Measurements from ENCODE around the gene ANKRD24.
"Not testable (repeated sequence)": the region's sequence is repeated elsewhere in the genome, so short reads cannot be mapped to it uniquely, and the experiment has no call there.

ANKRD24 gene

DNA sequence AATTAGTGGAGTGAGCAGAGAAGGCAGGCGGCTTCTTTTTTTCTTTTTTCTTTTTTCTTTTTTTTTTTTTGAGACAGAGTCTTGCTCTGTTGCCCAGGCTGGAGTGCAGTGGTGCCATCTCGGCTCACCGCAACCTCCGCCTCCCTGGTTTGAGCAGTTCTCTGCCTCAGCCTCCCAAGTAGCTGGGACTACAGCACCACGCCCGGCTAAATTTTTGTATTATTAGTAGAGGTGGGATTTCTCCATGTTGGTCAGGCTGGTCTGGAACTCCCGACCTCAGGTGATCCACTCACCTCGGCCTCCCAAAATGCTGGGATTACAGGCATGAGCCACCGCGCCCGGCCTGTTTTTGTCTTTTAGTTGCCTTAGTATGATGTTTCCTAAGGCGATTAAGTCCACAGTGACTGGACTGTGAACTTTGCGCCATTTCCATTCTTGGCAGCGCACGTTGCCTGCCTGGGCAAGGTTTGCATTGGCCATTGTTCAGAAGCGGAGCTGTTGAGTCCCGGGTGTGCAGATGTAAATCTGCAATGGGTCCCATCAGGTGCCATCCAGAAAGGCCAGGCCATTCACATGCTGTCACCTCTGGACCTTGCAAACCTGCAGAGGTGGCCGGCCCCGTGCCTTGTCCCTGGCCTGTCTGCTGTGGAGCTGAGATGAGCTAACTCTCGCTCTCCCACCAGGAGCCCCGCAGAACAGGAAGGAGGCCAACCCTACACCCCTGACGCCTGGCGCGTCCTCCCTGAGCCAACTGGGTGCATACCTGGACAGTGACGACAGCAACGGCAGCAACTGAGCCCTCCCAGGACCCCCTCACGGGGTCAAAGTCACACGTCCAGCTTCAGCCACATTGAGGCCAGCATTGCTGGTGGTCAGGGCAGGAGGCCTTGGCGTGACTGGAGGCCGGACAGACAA lies 85.7 kb downstream of the ANKRD24 start:
- Mint-ChIP-seq H3K36me3 (peaks cover 57 to 71% of the 10 kb centered on the region in 2 donors), H3K27me3 (no peaks in the 10 kb centered on the region), H3K4me3 (no peak overlapping the region), H3K9me3 (no peaks in the 10 kb centered on the region), H3K27ac (peak overlapping the region; percentile 81), H3K4me1 (peaks cover 14 to 35% of the 10 kb centered on the region in 2 donors)
- DNase-seq, result no peak
- no peak for ATAC-seq (replicated peaks)

DNA sequence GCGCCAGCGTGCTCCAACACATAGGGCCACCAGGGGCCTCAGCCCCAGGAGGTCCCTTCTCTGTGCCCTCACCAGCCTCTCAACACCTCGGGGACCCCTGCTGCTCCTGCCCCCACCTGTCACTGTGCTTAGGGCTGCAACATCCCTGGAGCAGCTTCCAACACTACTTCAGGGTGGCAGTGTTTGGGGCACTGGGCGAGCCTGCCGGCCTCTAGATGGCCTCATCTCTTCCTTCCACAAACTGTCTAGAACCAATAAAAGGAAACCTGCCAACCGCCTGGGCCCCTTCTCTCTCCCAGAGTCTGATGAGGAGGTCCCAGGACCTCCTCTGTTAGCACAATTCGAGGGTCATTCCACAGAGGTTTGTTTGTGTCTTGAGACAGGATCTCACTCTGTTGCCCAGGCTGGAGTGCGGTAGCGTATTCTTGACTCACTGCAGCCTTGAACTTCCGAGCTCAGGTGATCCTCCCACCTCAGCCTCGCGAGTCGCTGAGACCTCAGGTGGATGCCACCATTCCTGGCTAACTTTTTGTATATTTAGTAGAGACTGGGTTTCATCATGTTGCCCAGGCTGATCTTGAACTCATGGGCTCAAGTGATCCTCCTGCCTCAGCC lies 86.4 kb downstream of the ANKRD24 start:
- Mint-ChIP-seq H3K27ac (peak overlapping the region; percentile 81), H3K4me1 (peaks cover 14 to 28% of the 10 kb centered on the region in 2 donors), H3K36me3 (peaks cover 50 to 70% of the 10 kb centered on the region in 2 donors), H3K4me3 (no peak overlapping the region), H3K27me3 (no peaks in the 10 kb centered on the region), H3K9me3 (no peaks in the 10 kb centered on the region)
- no peak for DNase-seq
- ATAC-seq (replicated peaks), result no peak

DNA sequence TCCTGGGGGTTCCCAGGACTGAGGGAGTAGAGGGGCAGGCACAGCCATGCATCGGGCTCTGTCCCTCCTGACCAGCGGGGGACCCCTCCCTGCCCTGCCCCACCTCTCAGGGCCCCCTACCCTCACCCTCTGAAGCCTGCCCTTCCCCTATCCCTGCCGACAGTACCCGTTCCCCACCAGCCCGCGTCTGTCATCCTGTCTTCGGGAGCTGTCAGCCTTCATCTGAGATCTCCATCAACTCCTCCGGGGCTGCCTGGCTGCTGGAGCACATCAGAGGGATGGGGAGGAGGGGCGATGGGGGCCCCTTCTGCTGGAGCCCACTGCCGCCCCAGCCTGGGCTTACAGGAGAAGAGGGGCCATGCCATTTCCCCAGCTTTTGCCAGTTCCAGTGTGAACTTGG lies 90.4 kb downstream of the ANKRD24 start:
- Mint-ChIP-seq H3K4me3 (no peak overlapping the region), H3K27ac (peak overlapping the region; percentile 31), H3K36me3 (peaks cover 25 to 35% of the 10 kb centered on the region in 2 donors), H3K4me1 (peaks cover 2 to 5% of the 10 kb centered on the region in 2 donors), H3K27me3 (peaks cover 0 to 8% of the 10 kb centered on the region in 2 donors), H3K9me3 (no peaks in the 10 kb centered on the region)
- no peak for DNase-seq
- ATAC-seq (replicated peaks), result no peak

DNA sequence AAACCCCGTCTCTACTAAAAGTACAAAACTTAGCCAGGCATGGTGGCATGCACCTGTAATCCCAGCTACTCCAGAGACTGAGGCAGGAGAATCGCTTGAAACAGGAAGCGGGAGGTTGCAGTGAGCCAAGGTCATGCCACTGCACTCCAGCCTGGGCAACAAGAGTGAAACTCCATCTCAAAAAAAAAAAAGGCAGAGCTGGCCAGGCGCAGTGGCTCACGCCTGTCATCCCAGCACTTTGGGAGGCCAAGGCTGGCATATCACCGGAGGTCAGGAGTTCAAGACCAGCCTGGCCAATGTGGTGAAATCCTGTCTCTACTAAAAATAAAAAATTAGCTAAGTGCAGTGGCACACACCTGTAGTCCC lies 91.8 kb downstream of the ANKRD24 start:
- H3K27ac Mint-ChIP-seq; H3K9me3 Mint-ChIP-seq; H3K4me1 Mint-ChIP-seq; H3K4me3 Mint-ChIP-seq; DNase-seq; ATAC-seq (replicated peaks): not testable (repeated sequence)
- peaks cover 5 to 19% of the 10 kb centered on the region in 2 donors for H3K27me3 Mint-ChIP-seq
- H3K36me3 Mint-ChIP-seq, result peaks cover 18 to 26% of the 10 kb centered on the region in 2 donors

Measured in stimulated activated naive B cell treated with anti-CD40 and anti-IgM and Interleukin-4, amounts not matched to agents 10 μg/mL and 1 μg/mL and 100 μg/mL, for 72 hours (primary cell).